ENCODE data around the gene PIGZ.

PIGZ gene

DNA sequence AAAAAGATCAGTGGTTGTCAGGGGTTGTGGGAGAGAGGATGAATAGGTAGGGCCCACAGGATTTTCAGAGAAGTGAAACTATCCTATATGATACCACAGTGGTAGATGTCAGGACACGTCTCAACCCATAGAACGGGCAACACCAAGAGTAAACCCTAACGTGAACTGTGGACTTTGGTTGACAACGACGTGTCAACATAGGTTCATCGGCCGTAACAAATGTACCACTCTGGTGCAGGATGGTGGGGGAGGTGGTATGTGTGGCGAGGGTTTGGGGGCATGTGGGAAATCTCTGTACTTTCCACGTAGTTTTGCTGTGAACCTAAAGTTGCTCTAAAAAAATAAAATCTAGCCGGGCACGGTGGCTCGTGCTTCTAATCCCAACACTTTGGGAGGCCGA, 13.0 kb upstream of the PIGZ start:
- no peak for DNase-seq

DNA sequence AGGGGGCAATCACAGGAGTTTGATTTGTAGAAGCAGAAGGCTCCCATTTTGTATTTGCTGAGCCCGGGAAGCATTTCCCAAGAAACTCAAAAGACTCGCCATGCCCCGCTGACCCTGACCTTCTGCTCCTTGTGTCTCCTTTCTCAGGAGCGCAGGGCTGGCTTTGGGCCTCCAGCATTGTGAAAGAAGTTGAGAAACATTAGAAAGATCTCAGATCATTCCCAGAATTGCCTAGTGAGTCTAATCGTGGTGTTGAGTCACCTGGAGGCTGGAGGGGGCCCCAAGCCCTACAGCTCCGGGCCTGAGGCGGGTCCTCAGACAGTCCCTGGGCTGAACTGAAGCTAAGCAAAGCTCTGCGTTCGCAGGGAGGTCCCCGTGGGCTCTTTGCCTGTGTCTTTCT, 10.9 kb upstream of the PIGZ start:
- DNase-seq = no peak

GRCh38 chr3:196976941-196977340, 8.3 kb upstream of the PIGZ start:
- no peak for DNase-seq

DNA sequence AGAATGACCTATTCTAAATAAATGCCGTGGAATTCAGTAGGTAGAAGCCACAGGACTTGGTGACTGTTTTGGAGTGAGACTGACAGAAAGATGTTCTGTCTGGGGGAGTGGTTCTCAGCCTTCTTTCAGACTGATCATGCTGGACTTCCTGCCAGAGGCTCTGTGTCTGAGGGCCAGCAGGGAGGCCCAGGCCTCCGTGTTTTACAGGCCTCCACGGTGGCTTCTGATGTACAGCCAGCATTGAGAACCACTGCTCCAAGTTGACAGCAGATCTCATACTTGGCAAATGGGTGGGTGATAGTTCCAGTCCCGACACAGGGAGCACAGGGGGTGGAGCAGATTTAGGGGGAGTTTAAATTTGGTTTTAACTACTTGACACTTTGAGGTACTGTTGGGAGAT, 6.7 kb upstream of the PIGZ start:
- DNase-seq = no peak

DNA sequence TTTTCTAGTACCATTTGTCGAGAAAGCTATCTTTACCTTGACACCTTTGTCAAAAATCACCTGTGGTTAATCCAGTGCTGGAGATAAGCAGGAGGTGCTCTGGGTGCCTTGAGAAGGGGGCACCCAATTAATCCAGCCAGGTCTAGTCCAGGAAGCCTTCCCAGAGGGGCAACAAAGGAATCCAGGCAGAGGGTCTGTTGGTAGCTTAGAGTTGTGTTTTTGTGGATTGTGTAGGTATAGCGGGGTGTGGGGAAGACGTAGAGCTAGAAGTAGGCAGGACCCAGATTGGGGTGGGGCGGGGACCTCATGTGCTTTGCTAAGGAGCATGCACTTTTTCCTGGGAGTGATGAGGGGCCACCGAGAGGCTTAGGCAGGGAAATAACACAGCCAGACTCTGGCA, 6.0 kb upstream of the PIGZ start:
- no peak for DNase-seq

- no peak for DNase-seq
These were observed 2.6 kb upstream of the PIGZ start for GRCh38 chr3:196971094-196971698.

GRCh38 chr3:196970547-196971093, 2.0 kb upstream of the PIGZ start:
- no peak for DNase-seq

- DNase-seq = no peak
These were observed 1.3 kb upstream of the PIGZ start for GRCh38 chr3:196969660-196970546.

DNA sequence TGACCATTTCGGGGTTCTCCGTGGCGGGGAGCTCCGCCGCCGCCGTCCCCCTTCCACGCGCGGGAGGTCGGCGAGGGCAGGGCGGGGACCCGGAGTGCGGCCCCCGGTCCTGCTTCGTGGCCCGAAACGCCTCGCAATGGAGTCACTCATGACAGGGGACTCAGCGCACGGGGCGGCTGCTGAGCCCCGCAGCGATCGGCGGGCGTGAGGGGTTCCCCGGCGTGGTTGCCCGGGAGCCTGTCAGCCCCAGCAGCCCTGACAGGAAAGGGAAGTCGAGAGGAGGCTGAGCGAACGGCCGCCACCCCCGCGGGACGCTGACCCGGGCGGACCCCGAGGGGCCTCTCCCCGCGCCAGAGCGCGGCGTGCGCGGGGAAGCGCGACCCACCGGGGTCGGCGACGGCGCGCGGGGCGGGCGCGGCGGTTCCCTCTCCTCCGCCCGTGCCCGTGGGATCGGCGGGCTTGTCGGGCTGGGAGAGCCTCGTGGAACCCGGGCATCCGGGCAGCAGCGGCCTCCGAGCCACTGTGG, 564 bp upstream of the PIGZ start:
- DNase-seq = no peak

GRCh38 chr3:196967412-196968232, 1.0 kb downstream of the PIGZ start:
- no peak for DNase-seq

- DNase-seq = no peak
These were observed 1.9 kb downstream of the PIGZ start for GRCh38 chr3:196966526-196967401.

DNA sequence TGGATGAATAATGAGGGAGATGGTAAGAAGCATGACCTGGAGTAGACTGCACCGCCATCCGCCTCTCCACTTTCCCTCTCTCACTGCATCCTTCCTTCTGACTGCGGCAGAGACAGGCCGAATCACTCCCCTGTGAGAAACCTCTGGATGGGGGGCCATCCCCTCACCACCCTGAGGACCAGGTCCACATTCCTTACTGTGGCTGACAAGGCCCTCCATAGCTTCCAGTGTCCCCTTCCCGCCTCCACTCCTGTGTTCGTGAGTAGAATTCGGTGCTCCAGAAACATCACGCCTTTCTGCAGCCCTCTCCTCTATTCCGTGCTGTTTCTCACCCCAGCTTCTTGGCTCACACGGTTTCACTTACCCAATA, 2.8 kb downstream of the PIGZ start:
- no peak for DNase-seq

DNA sequence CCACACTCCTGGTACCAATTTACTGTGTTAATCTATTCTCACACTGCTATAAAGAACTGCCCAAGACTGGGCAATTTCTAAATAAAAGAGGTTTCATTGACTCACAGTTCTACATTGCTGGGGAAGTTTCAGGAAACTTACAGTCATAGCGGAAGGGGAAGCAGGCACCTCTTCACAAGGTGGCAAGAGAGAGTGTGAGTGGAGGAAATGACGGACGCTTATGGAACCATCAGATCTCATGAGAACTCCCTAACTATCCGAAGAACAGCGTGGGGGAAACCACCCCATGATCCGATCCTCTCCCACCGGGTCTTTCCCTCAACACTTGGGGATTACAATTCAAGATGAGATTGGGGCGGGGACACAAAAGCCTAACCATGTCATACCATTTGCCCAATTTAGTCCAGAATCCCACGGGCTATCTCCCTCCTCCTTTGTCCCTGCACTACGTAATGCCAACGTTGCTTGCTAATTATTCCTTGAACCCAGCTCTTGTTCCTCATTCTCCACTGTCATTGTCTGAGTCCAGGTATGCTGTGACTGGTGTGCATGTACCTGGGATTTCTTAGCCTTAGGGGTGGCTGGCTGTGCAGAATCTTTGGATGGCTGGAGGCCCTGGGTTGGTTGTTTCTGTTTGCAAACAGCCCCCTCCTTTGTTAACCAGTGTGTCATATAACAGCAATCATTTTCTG, 3.4 kb downstream of the PIGZ start:
- DNase-seq = no peak

GRCh38 chr3:196963631-196963953, 5.0 kb downstream of the PIGZ start:
- DNase-seq = no peak

DNA sequence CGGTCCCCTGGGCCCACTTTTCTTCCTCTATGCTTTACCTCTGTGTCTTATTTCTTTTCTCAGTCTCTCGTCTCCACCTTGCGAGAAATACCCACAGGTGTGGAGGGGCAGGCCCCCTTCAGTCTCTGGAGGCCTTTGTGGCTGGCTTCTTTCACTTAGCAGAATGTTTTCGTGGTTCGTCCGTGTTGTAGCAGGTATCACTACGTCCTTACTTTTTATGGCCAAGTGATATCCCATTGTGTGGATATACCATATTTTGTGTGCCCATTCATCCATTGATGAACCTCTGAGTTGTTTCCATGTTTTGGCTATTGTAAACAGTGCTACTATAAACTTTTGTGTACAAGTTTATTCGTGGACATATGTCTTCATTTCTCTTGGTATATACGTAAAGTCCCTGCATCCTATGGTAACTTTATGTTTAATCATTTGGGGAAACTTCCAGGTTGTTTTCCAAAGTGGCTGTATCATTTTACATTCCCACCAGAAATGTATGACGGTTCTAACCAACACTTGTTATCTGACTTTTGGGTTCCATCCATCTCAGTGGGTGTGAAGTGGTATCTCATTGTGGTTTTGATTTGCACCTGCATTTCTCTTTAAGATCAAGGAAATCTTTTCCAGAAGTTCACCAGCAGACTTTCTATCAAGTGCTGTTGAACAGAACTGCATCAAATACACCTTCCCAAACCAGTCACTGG, 5.6 kb downstream of the PIGZ start:
- DNase-seq = no peak

GRCh38 chr3:196962108-196962929, 6.3 kb downstream of the PIGZ start:
- DNase-seq = no peak

DNA sequence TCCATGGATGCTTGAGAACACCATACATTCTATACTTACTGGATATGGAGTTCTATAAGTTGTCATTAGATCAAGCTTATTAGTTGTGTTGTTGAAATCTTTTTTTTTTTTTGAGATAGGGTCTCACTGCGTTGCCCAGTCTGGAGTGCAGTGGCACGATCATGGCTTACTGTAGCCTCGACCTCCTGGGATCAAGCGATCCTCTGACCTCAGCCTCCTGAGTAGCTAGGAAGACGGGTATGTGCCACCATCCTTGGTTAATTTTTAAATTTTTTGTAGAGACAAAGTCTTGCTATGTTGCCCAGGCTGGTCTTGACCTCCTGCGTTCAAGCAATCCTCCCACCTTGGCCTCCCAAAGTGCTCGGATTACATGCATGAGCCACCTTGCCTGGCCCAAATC, 13.8 kb downstream of the PIGZ start:
- DNase-seq = no peak

GRCh38 chr3:196951371-196951770, 17.3 kb downstream of the PIGZ start:
- no peak for DNase-seq

GRCh38 chr3:196949750-196950149, 18.9 kb downstream of the PIGZ start:
- no peak for DNase-seq

DNA sequence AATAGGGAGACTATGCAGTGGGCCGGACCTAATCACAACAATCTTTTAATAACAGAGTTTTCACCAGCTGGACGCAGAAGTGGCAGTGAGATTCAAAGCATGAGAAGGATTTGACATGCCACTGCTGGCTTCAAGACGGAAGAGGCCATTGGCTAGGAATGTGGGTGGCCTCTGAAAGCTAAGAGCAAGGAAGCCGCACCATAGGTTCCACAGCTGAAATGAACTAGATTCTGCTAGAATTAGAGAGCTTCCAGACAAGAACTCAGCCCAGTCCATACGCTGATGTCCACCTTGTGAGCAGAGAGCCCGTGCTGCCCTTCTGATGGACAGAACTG, 19.4 kb downstream of the PIGZ start:
- no peak for DNase-seq
